HepG2 (cell line): Measurements from ENCODE around the gene DGKD. TPM values are rescaled to one million over a fixed set of nuclear protein-coding genes. Genes with fewer than 3 reads are reported as not detected.

Experiments used
- ATAC-seq: fragments of 200-7000 bp; cut with Tn5 transposase; 3 replicates; pipeline ENCODE4 v1.9.1; 2020; ENCODE audit warnings: mild to moderate bottlenecking, moderate library complexity
- BruUV-seq: library from RNA; stranded (reverse); fragments of 400-500 nt; replicated peaks from 2 replicates; lab custom pipeline; 2021; lab: Mats Ljungman, UMichigan
- CTCF ChIA-PET: fragments of 300-600 bp; formaldehyde crosslinking; extraction: SDS; loops from one replicate; lab custom pipeline; 2021; ENCODE audit warnings: low total read pairs, inconsistent platforms, low intra/inter-chr PET ratio; lab: Yijun Ruan, JAX
- POLR2A ChIA-PET: fragments of 350-600 bp; sonication (Branson Sonifier 250); formaldehyde crosslinking; loops from one replicate; lab custom pipeline; 2020; ENCODE audit warnings: antibody characterized with exemption, inconsistent platforms; lab: Yijun Ruan, JAX
- DNase-seq: peaks from one replicate; pipeline ENCODE4 v3.0.0-alpha.2; 2015; ENCODE audit warnings: low spot score
- FAIRE-seq: peaks from 3 replicates; lab custom pipeline; 2011; peaks lifted over from hg19 to GRCh38; lab: Jason Lieb, UNC
- H2AFZ ChIP-seq: one replicate; pipeline ENCODE4 v1.6.1; 2011; ENCODE audit warnings: low read length, inconsistent platforms
- H3K27ac ChIP-seq: fragments of 300-600 bp; 3 replicates; pipeline ENCODE4 v1.8.0; 2011; ENCODE audit warnings: mixed run types, mild to moderate bottlenecking, mixed read lengths, low read length, inconsistent platforms; ENCODE audit not compliant: insufficient read depth; ENCODE audit errors: extremely low read length
- H3K27me3 ChIP-seq, 2 experiments: fragments of 200-600 bp in 1 of 2; 2 replicates in 1 of 2; 3 replicates in 1 of 2; pipeline versions ENCODE4 v1.6.0 to v1.8.0; 2011; ENCODE audit warnings: low read length in 2 of 2, mild to moderate bottlenecking in 2 of 2, moderate library complexity in 2 of 2, inconsistent platforms in 1 of 2; ENCODE audit not compliant: insufficient read depth in 2 of 2, control insufficient read depth in 1 of 2
- H3K36me3 ChIP-seq, 2 experiments: fragments of 200-600 bp in 1 of 2; replicated peaks in 1 of 2; 2 replicates in 1 of 2; 3 replicates in 1 of 2; pipeline versions ENCODE4 v1.5.1 to v1.8.0; 2011; ENCODE audit warnings: low read length in 2 of 2, inconsistent platforms in 1 of 2; ENCODE audit not compliant: insufficient read depth in 2 of 2, control insufficient read depth in 1 of 2
- H3K4me1 ChIP-seq: 2 replicates; pipeline ENCODE4 v1.5.1; 2012; ENCODE audit warnings: low read length, inconsistent platforms; ENCODE audit not compliant: insufficient read depth
- H3K4me2 ChIP-seq: 2 replicates; pipeline ENCODE4 v1.6.0; 2011; ENCODE audit warnings: low read depth, low read length, inconsistent platforms
- H3K4me3 ChIP-seq, 3 experiments: fragments of 200-600 bp in 1 of 3; sonication (generic), shearing (Covaris generic) in 1 of 3; replicated peaks in 1 of 3; 2 replicates each; pipeline ENCODE4 v1.5.1; 2011 to 2016; ENCODE audit warnings: low read length in 3 of 3, inconsistent platforms in 2 of 3, low read depth in 2 of 3, mild to moderate bottlenecking in 2 of 3, control low read depth in 1 of 3, mixed read lengths in 1 of 3; ENCODE audit not compliant: insufficient read depth in 1 of 3
- H3K79me2 ChIP-seq: one replicate; pipeline ENCODE4 v1.6.1; 2011; ENCODE audit warnings: low read length, inconsistent platforms; ENCODE audit not compliant: insufficient read depth
- H3K9ac ChIP-seq: 2 replicates; pipeline ENCODE4 v1.6.0; 2011; ENCODE audit warnings: mild to moderate bottlenecking, low read depth, low read length, inconsistent platforms; ENCODE audit not compliant: insufficient read depth
- H3K9me3 ChIP-seq: 2 replicates; pipeline ENCODE4 v1.5.1; 2012; ENCODE audit warnings: mild to moderate bottlenecking, low read length
- H4K20me1 ChIP-seq: 2 replicates; pipeline ENCODE4 v1.6.0; 2011; ENCODE audit warnings: inconsistent platforms, mild to moderate bottlenecking, low read length, moderate library complexity; ENCODE audit not compliant: insufficient read depth
- CCDC6 ChIP-seq: sonication (generic); formaldehyde crosslinking; IDR thresholded peaks from 2 replicates; pipeline ENCODE4 v1.8.1; 2022; ENCODE audit warnings: mild to moderate bottlenecking, missing genetic modification reagents, moderate library complexity
- IRX3 ChIP-seq: sonication (generic); formaldehyde crosslinking; IDR thresholded peaks from 2 replicates; pipeline ENCODE4 v1.8.1; 2023; ENCODE audit warnings: mild to moderate bottlenecking, low read depth, missing genetic modification reagents, borderline replicate concordance
- KDM1A ChIP-seq: IDR thresholded peaks from 2 replicates; pipeline ENCODE4 v1.6.1; 2016; ENCODE audit warnings: missing compliant biosample characterization
- NFYC ChIP-seq: IDR thresholded peaks from 2 replicates; pipeline ENCODE4 v1.6.1; 2016; ENCODE audit warnings: missing genetic modification reagents, missing compliant biosample characterization
- NR2F1 ChIP-seq, 2 experiments: fragments of 450-650 bp in 1 of 2; formaldehyde crosslinking in 1 of 2; IDR thresholded peaks; 2 replicates each; pipeline versions ENCODE4 v1.5.0 to v1.6.1; 2016 to 2020; ENCODE audit warnings: mild to moderate bottlenecking in 1 of 2, missing compliant biosample characterization in 1 of 2, missing genetic modification reagents in 1 of 2, moderate library complexity in 1 of 2
- PLSCR1 ChIP-seq: sonication (generic); formaldehyde crosslinking; IDR thresholded peaks from 2 replicates; pipeline ENCODE4 v1.5.0; 2020; ENCODE audit warnings: missing genetic modification reagents, mild to moderate bottlenecking, borderline replicate concordance
- SMARCC2 ChIP-seq: fragments of 450-650 bp; IDR thresholded peaks from 2 replicates; pipeline ENCODE4 v1.6.1; 2017; ENCODE audit warnings: antibody characterized with exemption, mild to moderate bottlenecking
- SNAPC4 ChIP-seq: sonication (generic); formaldehyde crosslinking; IDR thresholded peaks from 2 replicates; pipeline ENCODE4 v1.4.0; 2020; ENCODE audit warnings: mild to moderate bottlenecking, missing genetic modification reagents
- YEATS2 ChIP-seq: sonication (generic); formaldehyde crosslinking; IDR thresholded peaks from 2 replicates; pipeline ENCODE4 v1.4.0; 2020; ENCODE audit warnings: missing genetic modification reagents, borderline replicate concordance
- YEATS4 ChIP-seq: sonication (generic); formaldehyde crosslinking; IDR thresholded peaks from 2 replicates; pipeline ENCODE4 v1.4.0; 2020; ENCODE audit warnings: missing genetic modification reagents, borderline replicate concordance
- ZNF329 ChIP-seq: sonication (generic); formaldehyde crosslinking; IDR thresholded peaks from 2 replicates; pipeline ENCODE4 v1.9.0; 2021; ENCODE audit warnings: low read depth, mild to moderate bottlenecking, missing genetic modification reagents
- ZNF383 ChIP-seq: sonication (generic); formaldehyde crosslinking; IDR thresholded peaks from 2 replicates; pipeline ENCODE4 v1.4.0; 2020; ENCODE audit warnings: missing genetic modification reagents, mild to moderate bottlenecking, borderline replicate concordance
- ZNF501 ChIP-seq: sonication (generic); formaldehyde crosslinking; IDR thresholded peaks from 2 replicates; pipeline ENCODE4 v1.5.1; 2020; ENCODE audit warnings: mild to moderate bottlenecking, moderate library complexity, missing genetic modification reagents
- ZNF691 ChIP-seq: sonication (generic); formaldehyde crosslinking; IDR thresholded peaks from 2 replicates; pipeline ENCODE4 v1.4.0; 2020; ENCODE audit warnings: missing genetic modification reagents, low read depth, mild to moderate bottlenecking, borderline replicate concordance
- WGBS: methylation state at CpG from one replicate; pipeline ENCODE4 v1.1.6; 2017; ENCODE audit warnings: low lambda C conversion rate; 5-methylcytosine and 5-hydroxymethylcytosine counted together
- in situ Hi-C: cut with HindIII; loops from 2 replicates; pipeline ENCODE4 v1.10.0; 2017; ENCODE audit warnings: low pct_unique_long_range_greater_than_20kb; ENCODE audit not compliant: extremely low pct_ligation_motif_present
- intact Hi-C: fragments of 100-400 bp; cut with micrococcal nuclease; formaldehyde crosslinking; loops from one replicate; pipeline ENCODE4 v1.10.0; 2022; ENCODE audit not compliant: unreplicated experiment
- polyA plus RNA-seq, 8 experiments: library from polyadenylated mRNA; depleted of rRNA in 3 of 8; stranded (reverse) in 7 of 8; unstranded in 1 of 8; fragments of >200 nt; fragmentation: Illumina TruSeq in 4 of 8; extraction: Trizol in 4 of 8; gene quantifications; 2 replicates each; pipeline versions ENCODE4 v1.2.1 to v1.2.3, GENCODE V29; 2011 to 2016; ENCODE audit warnings: low read depth in 4 of 8, missing spikeins in 1 of 8, mixed read lengths in 1 of 8; ENCODE audit not compliant: insufficient read depth in 1 of 8
- total RNA-seq, 5 experiments: library from RNA; depleted of rRNA; stranded (reverse); fragments of >200 nt; fragmentation: Illumina TruSeq; extraction: Trizol; gene quantifications; 2 replicates each; pipeline ENCODE4 v1.2.3, GENCODE V29; 2016; ENCODE audit warnings: low read depth in 1 of 5

DGKD gene
- total and polyA plus RNA-seq, 2 of the 13 experiments (the other 11 are each of a cell fraction or from before 2014, with no cell fraction given) = 24.5 to 33.2 TPM

- no peak for TF ChIP-seq ZNF691 (CRISPR knock-in tag)
These were observed 128.3 kb downstream of the DGKD start (continued) for GRCh38 chr2:233482616-233483015.

GRCh38 chr2:233485726-233486125, 131.4 kb downstream of the DGKD start:
- in situ Hi-C loops (no loop called here), intact Hi-C loops (no loop called here)
- Histone ChIP-seq H3K4me2 (no peak overlapping the region), H3K9ac (no peak overlapping the region), H2AFZ (no peak overlapping the region), H3K36me3 (peaks cover 15 to 65% of the 10 kb centered on the region in 2 experiments), H3K9me3 (no peaks in the 10 kb centered on the region), H3K79me2 (no peaks in the 10 kb centered on the region), H4K20me1 (no peaks in the 10 kb centered on the region), H3K4me1 (peaks cover 11% of the 10 kb centered on the region; the same call in 1 of the 2 replicates), H3K27ac (no peak overlapping the region), H3K27me3 (no peaks in the 10 kb centered on the region), H3K4me3 (no peak overlapping the region)
- ChIA-PET CTCF (no interaction called here), POLR2A (no interaction called here)
- BruUV-seq = no TSS peak
- no peak for DNase-seq
- WGBS = 95% methylated on average over 15 of the region's 15 CpGs
- ATAC-seq = no peak
- FAIRE-seq = no peak
- TF ChIP-seq KDM1A (CRISPR knock-in tag) = no peak
- TF ChIP-seq PLSCR1 (CRISPR knock-in tag) = no peak
- TF ChIP-seq ZNF329 (CRISPR knock-in tag) = no peak
- no peak for TF ChIP-seq CCDC6 (CRISPR knock-in tag)
- no peak for TF ChIP-seq IRX3 (CRISPR knock-in tag)
- no peak for TF ChIP-seq NR2F1 (CRISPR knock-in tag; IDR thresholded peaks at IDR 0.05)
- TF ChIP-seq SNAPC4 = no peak
- no peak for TF ChIP-seq YEATS4
- TF ChIP-seq ZNF501 = no peak
- TF ChIP-seq NFYC (CRISPR knock-in tag) = no peak
- TF ChIP-seq SMARCC2 = no peak
- TF ChIP-seq YEATS2 (CRISPR knock-in tag) = no peak
- no peak for TF ChIP-seq ZNF383 (CRISPR knock-in tag)
